GM19193 (cell line): ENCODE data around the gene UMODL1.

ENCODE experiments used
- POLR2A ChIP-seq: IDR thresholded peaks from 4 replicates; pipeline ENCODE4 v1.6.1; 2011; ENCODE audit not compliant: insufficient read depth, insufficient read length; ENCODE audit errors: extremely low read depth

Gene UMODL1

GRCh38 chr21:42036313-42036712 lies 34.8 kb upstream of the UMODL1 start:
- TF ChIP-seq POLR2A, result no peak

DNA sequence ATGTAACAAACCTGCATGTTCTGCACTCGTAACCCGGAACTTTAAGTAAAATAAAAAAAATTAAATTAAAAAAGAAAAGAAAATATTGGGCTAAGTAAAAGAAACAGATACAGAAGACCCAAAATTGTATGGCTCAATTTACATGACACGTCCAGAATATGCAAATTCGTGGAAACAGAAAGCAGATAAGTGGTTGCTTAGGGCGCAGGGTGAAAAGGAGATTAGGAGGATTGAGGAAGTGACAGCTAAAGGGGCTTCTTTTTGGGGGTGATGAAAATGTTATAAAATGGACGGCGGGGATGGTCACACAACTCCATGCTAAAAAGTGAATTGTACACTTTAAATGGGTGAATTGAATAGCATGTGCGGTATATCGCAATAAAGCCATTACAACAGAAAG lies 33.6 kb upstream of the UMODL1 start:
- TF ChIP-seq POLR2A, result no peak

DNA sequence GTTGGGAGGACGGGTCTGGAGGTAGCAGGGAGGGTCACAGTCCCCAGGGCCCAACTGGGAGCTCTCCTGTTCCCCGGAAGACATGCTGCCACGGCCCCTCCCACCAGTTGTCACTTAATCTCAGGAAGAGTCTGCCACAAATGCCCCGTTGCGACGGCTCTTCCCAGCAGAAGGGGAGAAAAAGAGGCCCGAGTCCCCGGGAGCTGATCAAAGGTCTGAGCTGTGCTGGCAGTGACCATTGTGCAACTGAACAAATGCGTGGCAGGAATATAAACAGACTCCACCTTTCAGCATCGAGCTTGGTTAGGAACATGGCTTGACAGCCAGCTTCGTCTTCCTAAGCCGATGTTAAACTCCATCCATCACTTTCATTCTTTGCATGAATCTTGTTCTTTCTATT lies 33.2 kb upstream of the UMODL1 start:
- TF ChIP-seq POLR2A, result no peak

- TF ChIP-seq POLR2A, result no peak
Observed at GRCh38 chr21:42038393-42038792, 32.7 kb upstream of the UMODL1 start.

- TF ChIP-seq POLR2A, result no peak
Observed at GRCh38 chr21:42038826-42039425, 32.2 kb upstream of the UMODL1 start.

DNA sequence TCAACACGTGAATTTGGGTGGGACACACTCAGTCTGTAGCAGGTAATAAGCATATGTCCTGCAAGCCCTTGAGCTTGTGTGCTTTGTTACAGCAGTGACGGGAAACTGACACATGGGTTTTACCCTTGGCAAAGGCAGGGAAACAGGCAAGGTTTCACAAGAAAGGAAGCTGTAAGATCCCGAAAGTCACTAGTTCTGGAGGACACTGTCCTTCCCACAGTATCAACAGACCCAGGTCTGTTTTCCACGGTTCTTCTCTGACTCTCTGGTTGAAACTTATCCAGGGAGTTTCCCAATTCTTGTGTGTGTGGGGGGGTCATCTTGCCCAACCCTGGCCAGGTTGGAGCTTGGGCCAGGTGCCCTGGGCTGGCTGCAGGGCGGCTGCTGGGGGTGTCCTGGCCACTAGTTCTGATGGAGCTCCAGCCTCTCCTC lies 31.6 kb upstream of the UMODL1 start:
- TF ChIP-seq POLR2A, result no peak

DNA sequence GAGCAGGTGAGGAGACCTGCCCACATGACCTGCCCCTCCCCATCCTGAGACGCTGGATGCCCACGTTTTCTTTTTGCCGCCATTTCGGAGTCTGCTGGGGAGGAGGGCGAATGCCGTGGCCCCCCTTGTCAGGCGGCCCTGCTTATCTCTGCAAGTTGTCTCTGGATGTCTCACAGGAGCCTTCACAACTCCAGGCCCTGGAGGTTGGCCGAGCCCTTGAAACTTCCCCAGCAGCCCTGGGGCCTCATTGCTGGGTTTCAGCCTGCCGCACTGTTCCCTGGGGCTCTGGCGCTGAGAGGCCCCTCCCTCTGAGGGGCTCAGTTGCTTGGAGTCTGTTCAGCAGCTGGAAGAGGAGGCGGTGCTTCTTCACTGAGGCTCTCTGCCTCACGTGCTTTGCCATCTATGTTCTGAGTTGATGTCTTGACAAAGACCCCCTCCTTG lies 31.2 kb upstream of the UMODL1 start:
- TF ChIP-seq POLR2A, result no peak

GRCh38 chr21:42040411-42041180 lies 30.5 kb upstream of the UMODL1 start:
- no peak for TF ChIP-seq POLR2A

DNA sequence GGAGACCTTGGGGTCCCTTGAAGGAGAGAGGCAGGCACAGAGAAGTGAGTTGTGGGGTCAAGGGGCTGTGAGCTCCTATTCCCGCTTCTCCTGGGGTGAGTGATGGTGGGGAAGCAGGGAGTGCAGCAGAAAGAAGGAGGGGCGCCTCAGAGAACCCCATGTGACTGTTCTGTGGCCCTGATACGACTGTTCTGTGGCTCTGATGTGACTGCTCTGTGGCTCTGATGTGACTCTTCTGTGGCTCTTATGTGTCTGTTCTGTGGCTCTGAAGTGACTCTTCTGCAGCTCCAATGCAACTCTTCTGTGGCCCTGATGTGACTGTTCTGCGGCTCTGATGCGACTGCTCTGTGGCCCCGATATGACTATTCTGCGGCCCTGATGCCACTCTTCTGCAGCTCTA lies 29.9 kb upstream of the UMODL1 start:
- no peak for TF ChIP-seq POLR2A

DNA sequence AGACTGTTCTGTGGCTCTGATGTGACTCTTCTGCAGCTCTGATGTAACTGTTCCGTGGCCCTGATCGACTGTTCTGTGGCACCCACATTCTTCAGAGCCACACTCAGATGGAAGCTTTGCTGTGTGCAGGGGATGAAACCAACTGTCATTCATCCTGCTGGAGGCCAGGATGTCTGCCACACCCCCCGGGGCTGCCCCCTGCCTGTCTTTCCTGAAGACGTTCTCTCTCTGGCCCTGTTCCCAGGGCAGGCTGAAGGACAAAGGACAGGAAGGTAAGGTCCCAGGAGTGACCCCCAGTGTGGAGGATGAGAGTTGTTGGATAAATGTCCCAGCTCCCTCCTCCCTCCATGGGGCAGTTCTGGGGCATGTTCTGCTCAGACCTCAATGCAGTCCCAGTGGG lies 29.4 kb upstream of the UMODL1 start:
- TF ChIP-seq POLR2A, result no peak

- TF ChIP-seq POLR2A, result no peak
Observed at GRCh38 chr21:42042651-42043050, 28.5 kb upstream of the UMODL1 start.

DNA sequence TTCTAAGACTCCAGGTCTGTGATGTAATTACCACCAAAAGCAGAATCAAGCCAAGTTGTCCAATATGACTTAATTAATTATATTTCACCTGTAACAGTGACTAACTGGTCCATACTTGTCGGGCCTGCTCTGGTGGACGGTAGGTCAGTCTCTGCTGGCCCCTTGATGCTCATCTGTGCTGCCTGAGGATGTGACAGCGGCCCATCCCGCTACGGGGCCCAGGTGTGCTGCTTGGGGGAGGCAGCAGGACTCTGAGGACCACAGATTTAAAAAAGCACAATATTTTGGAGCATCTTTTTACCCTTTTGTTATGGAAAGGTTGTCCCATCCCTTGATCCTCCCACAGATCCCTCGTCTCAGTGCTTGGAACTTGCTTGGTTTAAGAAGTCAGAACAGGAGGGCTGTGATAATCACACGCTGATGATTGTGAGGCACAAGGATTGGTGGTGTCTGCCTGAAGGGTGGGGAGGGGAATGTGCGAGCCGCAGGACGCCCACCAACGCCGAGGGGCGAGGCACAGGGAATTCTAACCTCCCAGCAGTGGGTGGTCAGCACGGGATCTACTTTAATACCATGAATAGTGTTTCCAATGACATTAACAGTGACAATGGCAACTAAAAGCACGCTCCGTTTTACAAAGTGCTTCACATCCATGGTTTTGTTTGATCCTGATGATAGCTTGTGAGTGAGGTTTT lies 27.8 kb upstream of the UMODL1 start:
- no peak for TF ChIP-seq POLR2A

DNA sequence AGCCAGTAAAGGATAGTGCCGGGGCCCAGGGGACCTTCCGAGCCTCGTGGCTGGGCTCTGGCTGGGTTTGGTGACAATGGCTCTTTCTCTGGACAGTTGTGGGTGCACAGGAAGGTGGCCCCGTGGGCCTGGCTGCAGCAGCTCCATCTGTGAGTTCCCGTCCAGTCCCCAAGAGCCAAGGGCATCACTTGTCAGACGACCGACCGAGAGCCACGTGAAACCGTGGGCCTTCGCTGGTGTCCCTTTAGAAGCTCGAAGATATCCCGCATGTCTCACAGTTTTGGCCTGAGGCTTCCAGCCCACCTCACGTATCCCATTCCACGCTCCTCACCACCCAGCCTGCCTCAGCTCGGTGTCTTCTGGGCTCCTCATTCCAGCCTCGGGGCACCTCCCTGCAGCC lies 27.2 kb upstream of the UMODL1 start:
- no peak for TF ChIP-seq POLR2A

DNA sequence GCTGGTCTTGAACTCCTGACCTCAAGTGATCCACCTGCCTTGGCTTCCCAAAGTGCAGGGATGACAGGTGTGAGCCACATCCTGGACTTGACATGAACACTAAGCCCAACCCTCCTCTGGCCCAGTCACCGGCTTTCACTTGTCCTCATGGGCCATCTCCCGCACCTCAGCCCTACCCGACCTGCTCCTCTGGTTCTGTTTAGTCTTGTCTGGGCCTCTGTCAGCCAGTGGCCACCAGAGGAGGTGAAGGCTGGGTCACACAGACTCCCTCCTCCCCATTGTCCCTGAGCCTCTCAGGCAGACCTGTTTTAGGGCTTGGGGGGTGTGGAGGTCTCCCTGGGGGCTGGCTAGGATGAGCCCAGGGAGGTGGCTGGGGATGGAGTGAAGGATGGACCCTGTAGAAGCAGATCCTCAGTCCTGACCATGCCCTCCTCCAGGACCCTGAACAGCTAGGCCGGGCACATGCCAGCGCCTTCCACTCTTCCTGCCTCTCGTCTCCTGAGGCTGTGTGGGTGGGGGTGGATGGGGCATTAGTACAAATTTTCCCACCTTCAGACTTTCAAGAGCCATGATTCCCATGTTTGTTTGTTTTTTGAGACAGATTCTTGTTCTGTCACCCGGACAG lies 26.1 kb upstream of the UMODL1 start:
- no peak for TF ChIP-seq POLR2A
